Measurements from ENCODE around the gene AK5. TPM values are rescaled to one million over a fixed set of nuclear protein-coding genes. Genes with fewer than 3 reads are reported as not detected.

Gene AK5
- total RNA-seq, 1 experiment from 2014 or later: 3.0 TPM

- intact Hi-C loops (cut with micrococcal nuclease; ENCODE audit: unreplicated experiment) (no loop called here), in situ Hi-C loops (cut with HindIII; ENCODE audit: low pct_unique_long_range_greater_than_20kb, low sequenced_read_pairs) (no loop called here)
- DNase-seq (ENCODE audit: low read depth, low spot score) (no peak), ATAC-seq (no peak)
- TF ChIP-seq SIN3A (IDR thresholded peaks at IDR 0.05; ENCODE audit: borderline replicate concordance, insufficient read depth, low read depth, low read length): no peak
- TF ChIP-seq TCF7L2 (IDR thresholded peaks at IDR 0.05; ENCODE audit: low read depth, low read length): no peak
- no peak for TF ChIP-seq REST (IDR thresholded peaks at IDR 0.05; ENCODE audit: insufficient read depth in 1 of 2, low read depth in 2 of 2, low read length in 1 of 2)
- TF ChIP-seq CTCF (IDR thresholded peaks at IDR 0.05): no peak
- no peak for TF ChIP-seq POLR2AphosphoS5 (IDR thresholded peaks at IDR 0.05; ENCODE audit: low read depth, low read length)
- no peaks in the 10 kb centered on the region for H3K4me1 ChIP-seq (ENCODE audit: control insufficient read depth, insufficient read depth, low read length)
- no peaks in the 10 kb centered on the region for H3K9me3 ChIP-seq (ENCODE audit: control insufficient read depth, insufficient read depth, low read depth, low read length)
- POLR2A ChIA-PET: no interaction called here
- no peaks in the 10 kb centered on the region for H3K36me3 ChIP-seq (ENCODE audit: control insufficient read depth, insufficient read depth, low read length)
- no peak overlapping the region for H3K4me3 ChIP-seq (ENCODE audit: low read depth in 2 of 2, low read length in 2 of 2)
- CTCF ChIA-PET: no interaction called here
- H3K27me3 ChIP-seq (ENCODE audit: control insufficient read depth, insufficient read depth, low read length): no peaks in the 10 kb centered on the region
- no TSS peak for BruUV-seq (replicated peaks)
- no peak overlapping the region for H3K27ac ChIP-seq (ENCODE audit: low read length)
Observed at GRCh38 chr1:77375990-77376389, 94.2 kb downstream of the AK5 start.

- ATAC-seq: no peak
- no TSS peak for BruUV-seq (replicated peaks)
- TF ChIP-seq POLR2AphosphoS5 (IDR thresholded peaks at IDR 0.05; ENCODE audit: low read depth, low read length) (no peak), TCF7L2 (IDR thresholded peaks at IDR 0.05; ENCODE audit: low read depth, low read length) (no peak), CTCF (IDR thresholded peaks at IDR 0.05) (no peak), SIN3A (IDR thresholded peaks at IDR 0.05; ENCODE audit: borderline replicate concordance, insufficient read depth, low read depth, low read length) (no peak), REST (IDR thresholded peaks at IDR 0.05; ENCODE audit: insufficient read depth in 1 of 2, low read depth in 2 of 2, low read length in 1 of 2) (no peak)
- no peak overlapping the region for H3K4me3 ChIP-seq (ENCODE audit: low read depth in 2 of 2, low read length in 2 of 2)
- POLR2A ChIA-PET: interaction anchor here (0.6 kb wide), 1 partner anchor 215 kb away, joined by 3 read pairs; no protein-coding TSS in a partner anchor
- no peaks in the 10 kb centered on the region for H3K4me1 ChIP-seq (ENCODE audit: control insufficient read depth, insufficient read depth, low read length)
- no peak overlapping the region for H3K27ac ChIP-seq (ENCODE audit: low read length)
- CTCF ChIA-PET: no interaction called here
- intact Hi-C loops (cut with micrococcal nuclease; ENCODE audit: unreplicated experiment): no loop called here
- H3K36me3 ChIP-seq (ENCODE audit: control insufficient read depth, insufficient read depth, low read length): no peaks in the 10 kb centered on the region
- no peaks in the 10 kb centered on the region for H3K27me3 ChIP-seq (ENCODE audit: control insufficient read depth, insufficient read depth, low read length)
- DNase-seq (ENCODE audit: low read depth, low spot score): no peak
- no peaks in the 10 kb centered on the region for H3K9me3 ChIP-seq (ENCODE audit: control insufficient read depth, insufficient read depth, low read depth, low read length)
- in situ Hi-C loops (cut with HindIII; ENCODE audit: low pct_unique_long_range_greater_than_20kb, low sequenced_read_pairs): no loop called here
Observed at GRCh38 chr1:77378723-77379535, 97.1 kb downstream of the AK5 start.
